Embryonic facial prominence (tissue), 1 donor: Measurements from ENCODE around the gene ZSCAN16.
"Not testable (repeated sequence)": the region's sequence is repeated elsewhere in the genome, so short reads cannot be mapped to it uniquely, and the experiment has no call there.

ENCODE experiments used
- DNase-seq: peaks from one replicate; pipeline ENCODE4 v3.0.0-alpha.2; 2016; ENCODE audit errors: extremely low spot score

ZSCAN16 gene

GRCh38 chr6:28124350-28124970 lies at the start of gene ZSCAN16:
ZSCAN16 (plus strand) TSS chr6:28124609; CDS start chr6:28125444, 835 bp downstream.
- no peak for DNase-seq

GRCh38 chr6:28078050-28078449 lies 46.4 kb upstream of the ZSCAN16 start:
- no peak for DNase-seq

GRCh38 chr6:28078836-28079235 lies 45.6 kb upstream of the ZSCAN16 start:
- no peak for DNase-seq

- not testable (repeated sequence) for DNase-seq
Observed at GRCh38 chr6:28080381-28080630, 44.1 kb upstream of the ZSCAN16 start, which contains the start of gene ZNF165. ZNF165 (plus strand) TSS chr6:28080568; CDS start chr6:28085481, 4,913 bp downstream.

- peak; percentile 94 for DNase-seq
Observed at GRCh38 chr6:28080631-28081485, 43.6 kb upstream of the ZSCAN16 start.

GRCh38 chr6:28081486-28081751 lies 43.0 kb upstream of the ZSCAN16 start:
- DNase-seq, result no peak

GRCh38 chr6:28082939-28083338 lies 41.5 kb upstream of the ZSCAN16 start:
- no peak for DNase-seq

- DNase-seq, result no peak
Observed at GRCh38 chr6:28089054-28089453, 35.4 kb upstream of the ZSCAN16 start.

GRCh38 chr6:28090917-28091586 lies 33.4 kb upstream of the ZSCAN16 start:
- DNase-seq, result no peak

GRCh38 chr6:28102222-28102621 lies 22.2 kb upstream of the ZSCAN16 start:
- DNase-seq, result not testable (repeated sequence)

- DNase-seq, result not testable (repeated sequence)
Observed at GRCh38 chr6:28102699-28103098, 21.7 kb upstream of the ZSCAN16 start.

GRCh38 chr6:28104392-28105244 lies 19.8 kb upstream of the ZSCAN16 start:
- DNase-seq, result peak; percentile 77

- DNase-seq, result no peak
Observed at GRCh38 chr6:28105245-28105639, 19.2 kb upstream of the ZSCAN16 start.

GRCh38 chr6:28107506-28107905 lies 16.9 kb upstream of the ZSCAN16 start:
- DNase-seq, result no peak

- DNase-seq, result no peak
Observed at GRCh38 chr6:28111964-28112363, 12.4 kb upstream of the ZSCAN16 start.

- no peak for DNase-seq
Observed at GRCh38 chr6:28115799-28116198, 8.6 kb upstream of the ZSCAN16 start.

- no peak for DNase-seq
Observed at GRCh38 chr6:28117386-28118050, 6.9 kb upstream of the ZSCAN16 start.

- no peak for DNase-seq
Observed at GRCh38 chr6:28118217-28118616, 6.2 kb upstream of the ZSCAN16 start.

- DNase-seq, result no peak
Observed at GRCh38 chr6:28121876-28122275, 2.5 kb upstream of the ZSCAN16 start.

GRCh38 chr6:28122283-28122682 lies 2.1 kb upstream of the ZSCAN16 start:
- DNase-seq, result not testable (repeated sequence)

- no peak for DNase-seq
Observed at GRCh38 chr6:28124971-28125353, 553 bp downstream of the ZSCAN16 start.

- DNase-seq, result no peak
Observed at GRCh38 chr6:28125401-28125800, 992 bp downstream of the ZSCAN16 start.
